Hepatocyte (in vitro differentiated cells): ENCODE results near the gene GRM8. TPM values are rescaled to one million over a fixed set of nuclear protein-coding genes. Genes with fewer than 3 reads are reported as not detected.

Experiments used
- DNase-seq: peaks from one replicate; pipeline ENCODE4 v3.0.0-alpha.2; 2016; ENCODE audit warnings: low spot score
- H2AFZ ChIP-seq: fragments of 200-600 bp; sonication (generic); 2 replicates; pipeline ENCODE4 v1.6.0; 2016; ENCODE audit warnings: antibody characterized with exemption, mild to moderate bottlenecking
- H3K27ac ChIP-seq: fragments of 200-600 bp; sonication (generic); 2 replicates; pipeline ENCODE4 v1.5.1; 2016; ENCODE audit warnings: mild to moderate bottlenecking
- H3K27me3 ChIP-seq: fragments of 200-600 bp; sonication (generic); 2 replicates; pipeline ENCODE4 v1.6.1; 2016
- H3K36me3 ChIP-seq: fragments of 200-600 bp; sonication (generic); replicated peaks from 2 replicates; pipeline ENCODE4 v1.5.1; 2016; ENCODE audit warnings: low read depth; ENCODE audit not compliant: insufficient read depth
- H3K4me1 ChIP-seq: fragments of 200-600 bp; sonication (generic); 2 replicates; pipeline ENCODE4 v1.5.1; 2016; ENCODE audit warnings: mild to moderate bottlenecking, moderate library complexity; ENCODE audit not compliant: insufficient read depth
- H3K4me2 ChIP-seq: fragments of 200-600 bp; sonication (generic); 2 replicates; pipeline ENCODE4 v1.6.0; 2016
- H3K4me3 ChIP-seq: fragments of 200-600 bp; sonication (generic); 2 replicates; pipeline ENCODE4 v1.5.1; 2016; ENCODE audit warnings: mild to moderate bottlenecking
- H3K79me2 ChIP-seq: fragments of 200-600 bp; sonication (generic); 2 replicates; pipeline ENCODE4 v1.6.0; 2017; ENCODE audit warnings: mild to moderate bottlenecking
- H3K9me2 ChIP-seq: fragments of 200-600 bp; sonication (generic); replicated peaks from 2 replicates; pipeline ENCODE4 v1.6.0; 2017; ENCODE audit warnings: mild to moderate bottlenecking; ENCODE audit not compliant: insufficient read depth
- H3K9me3 ChIP-seq: fragments of 200-600 bp; sonication (generic); 2 replicates; pipeline ENCODE4 v1.5.1; 2016; ENCODE audit warnings: low read depth, mild to moderate bottlenecking
- H4K20me1 ChIP-seq: fragments of 200-600 bp; sonication (generic); 2 replicates; pipeline ENCODE4 v1.6.0; 2016; ENCODE audit warnings: mild to moderate bottlenecking; ENCODE audit not compliant: insufficient read depth, poor library complexity, severe bottlenecking
- CTCF ChIP-seq: fragments of 200-600 bp; sonication (generic); IDR thresholded peaks from 2 replicates; pipeline ENCODE4 v1.5.1; 2016; ENCODE audit warnings: antibody characterized with exemption, mild to moderate bottlenecking; ENCODE audit not compliant: poor library complexity
- EZH2 ChIP-seq: fragments of 200-600 bp; sonication (generic); IDR thresholded peaks from 2 replicates; pipeline ENCODE4 v1.6.1; 2016; ENCODE audit warnings: antibody characterized with exemption, mild to moderate bottlenecking, borderline replicate concordance
- EZH2phosphoT487 ChIP-seq: fragments of 200-600 bp; sonication (generic); IDR thresholded peaks from one replicate; pipeline ENCODE4 v1.6.1; 2018; ENCODE audit warnings: antibody characterized with exemption, mild to moderate bottlenecking, low read depth, moderate library complexity; ENCODE audit not compliant: unreplicated experiment, severe bottlenecking
- WGBS: methylation state at CpG from one replicate; pipeline ENCODE4 v1.1.6; 2016; ENCODE audit warnings: low lambda C conversion rate; ENCODE audit errors: missing lambda C conversion rate; 5-methylcytosine and 5-hydroxymethylcytosine counted together
- polyA plus RNA-seq: library from polyadenylated mRNA; unstranded; fragments of >200 nt; fragmentation: Nextera tagmentation; extraction: Ambion mirVana; gene quantifications from 2 replicates; pipeline ENCODE4 v1.2.1, GENCODE V29; 2016
- total RNA-seq: library from RNA; depleted of rRNA; stranded (reverse); fragments of >200 nt; gene quantifications from 2 replicates; pipeline ENCODE4 v1.2.3, GENCODE V29; 2014

Gene GRM8
- total and polyA plus RNA-seq, 2 experiments from 2014 or later = 0.62 to 4.5 TPM

DNA sequence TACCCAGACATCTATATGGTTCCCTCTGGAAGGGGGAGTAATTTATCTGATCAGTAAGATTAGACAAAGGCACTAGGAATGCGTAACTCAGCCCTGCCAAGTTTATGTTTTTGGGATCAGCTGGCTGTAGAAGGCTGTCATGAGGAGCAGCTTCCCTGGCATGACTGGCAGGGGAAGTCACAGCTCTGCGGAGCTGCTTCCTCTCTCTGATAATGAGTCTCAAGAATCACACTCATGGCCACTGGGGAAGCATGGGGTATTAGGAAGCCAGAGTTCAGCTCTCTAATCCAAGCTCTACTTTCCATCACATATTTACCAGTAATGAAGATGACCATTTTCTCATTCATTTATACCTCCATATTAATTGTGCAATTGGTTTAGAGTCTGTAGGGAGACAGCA lies 758.9 kb downstream of the GRM8 start:
- Histone ChIP-seq H3K4me1 (no peaks in the 10 kb centered on the region), H3K36me3 (no peaks in the 10 kb centered on the region), H3K27me3 (no peaks in the 10 kb centered on the region), H3K4me2 (no peak overlapping the region), H4K20me1 (no peaks in the 10 kb centered on the region), H3K4me3 (no peak overlapping the region), H3K79me2 (no peaks in the 10 kb centered on the region), H3K9me3 (no peaks in the 10 kb centered on the region), H2AFZ (no peak overlapping the region), H3K27ac (no peak overlapping the region), H3K9me2 (no peaks in the 10 kb centered on the region)
- WGBS = 74% methylated on average over 2 of the region's 2 CpGs
- TF ChIP-seq EZH2 = no peak
- no peak for TF ChIP-seq CTCF
- no peak for TF ChIP-seq EZH2phosphoT487
- no peak for DNase-seq

DNA sequence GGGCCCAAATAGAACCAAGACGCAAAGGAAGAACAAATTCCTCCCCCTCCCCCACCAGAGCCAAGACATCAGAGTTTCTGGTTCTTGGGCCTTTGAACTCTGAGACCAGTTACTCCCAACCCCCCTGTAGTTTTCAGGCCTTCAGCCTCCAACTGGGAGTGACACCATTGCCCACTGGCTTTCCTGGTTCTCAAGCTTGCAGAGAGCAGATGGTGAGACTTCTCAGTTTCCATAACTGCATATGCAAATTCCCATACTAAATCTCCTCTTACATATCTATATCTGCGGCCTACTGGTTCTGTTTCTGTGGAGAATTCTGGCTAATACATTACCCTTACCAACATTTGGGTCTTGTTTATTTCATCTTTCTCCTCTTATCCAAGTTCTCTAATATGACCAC lies 762.9 kb downstream of the GRM8 start:
- no peaks in the 10 kb centered on the region for H3K9me3 ChIP-seq
- no peak overlapping the region for H3K27ac ChIP-seq
- no peak overlapping the region for H2AFZ ChIP-seq
- H3K4me1 ChIP-seq = no peaks in the 10 kb centered on the region
- no peaks in the 10 kb centered on the region for H4K20me1 ChIP-seq
- no peaks in the 10 kb centered on the region for H3K79me2 ChIP-seq
- 98% methylated on average over 2 of the region's 2 CpGs for WGBS
- H3K27me3 ChIP-seq = no peaks in the 10 kb centered on the region
- TF ChIP-seq CTCF (no peak), EZH2 (no peak), EZH2phosphoT487 (no peak)
- H3K4me3 ChIP-seq = no peak overlapping the region
- no peaks in the 10 kb centered on the region for H3K36me3 ChIP-seq
- H3K4me2 ChIP-seq = no peak overlapping the region
- H3K9me2 ChIP-seq = no peaks in the 10 kb centered on the region
- no peak for DNase-seq

- H3K9me2 ChIP-seq = no peaks in the 10 kb centered on the region
- H3K4me1 ChIP-seq = no peaks in the 10 kb centered on the region
- no peak overlapping the region for H3K4me3 ChIP-seq
- 88% methylated on average over 4 of the region's 4 CpGs for WGBS
- H2AFZ ChIP-seq = no peak overlapping the region
- no peaks in the 10 kb centered on the region for H3K27me3 ChIP-seq
- no peak for DNase-seq
- no peak overlapping the region for H3K27ac ChIP-seq
- H3K36me3 ChIP-seq = no peaks in the 10 kb centered on the region
- TF ChIP-seq EZH2 (no peak), CTCF (no peak), EZH2phosphoT487 (no peak)
- no peak overlapping the region for H3K4me2 ChIP-seq
- no peaks in the 10 kb centered on the region for H3K9me3 ChIP-seq
- no peaks in the 10 kb centered on the region for H3K79me2 ChIP-seq
- H4K20me1 ChIP-seq = no peaks in the 10 kb centered on the region
These were observed 764.9 kb downstream of the GRM8 start for GRCh38 chr7:126487728-126488442.

- H3K36me3 ChIP-seq = no peaks in the 10 kb centered on the region
- H3K9me2 ChIP-seq = no peaks in the 10 kb centered on the region
- TF ChIP-seq EZH2phosphoT487 (no peak), EZH2 (no peak)
These were observed 765.9 kb downstream of the GRM8 start for GRCh38 chr7:126486806-126487205.

More at GRCh38 chr7:126486806-126487205, 765.9 kb downstream of the GRM8 start:
- Histone ChIP-seq H3K27ac (no peak overlapping the region), H4K20me1 (no peaks in the 10 kb centered on the region), H3K4me1 (no peaks in the 10 kb centered on the region), H2AFZ (no peak overlapping the region), H3K27me3 (no peaks in the 10 kb centered on the region), H3K4me3 (no peak overlapping the region), H3K9me3 (no peaks in the 10 kb centered on the region), H3K79me2 (no peaks in the 10 kb centered on the region), H3K4me2 (no peak overlapping the region)
- no peak for DNase-seq
